ENCODE measurements around the gene MGLL. TPM values are rescaled to one million over a fixed set of nuclear protein-coding genes. Genes with fewer than 3 reads are reported as not detected.

MGLL gene
- total RNA-seq = 100 to 1,000 TPM in 1 of 5 donors, 10 to 100 TPM in 4; 10.5 to 118 (median 55.1) TPM
- polyA plus RNA-seq = 10 to 100 TPM; 17.3 to 50.9 (median 25.0) TPM
- long read RNA-seq, donor 1, full-length matches to known transcripts = 8 of 8 reads
- long read RNA-seq, donor 1, partial matches to known transcripts = 0 of 8 reads
- long read RNA-seq, donor 1, other reads (novel, unspliced or antisense) = 0 of 8 reads
- long read RNA-seq, donor 2, full-length matches to known transcripts = 14 of 14 reads
- long read RNA-seq, donor 2, partial matches to known transcripts = 0 of 14 reads
- long read RNA-seq, donor 2, other reads (novel, unspliced or antisense) = 0 of 14 reads
- long read RNA-seq, donor 3, full-length matches to known transcripts = 8 of 8 reads
- long read RNA-seq, donor 3, partial matches to known transcripts = 0 of 8 reads
- long read RNA-seq, donor 3, other reads (novel, unspliced or antisense) = 0 of 8 reads
- long read RNA-seq, donor 4 = 0 reads
- long read RNA-seq, donor 5, full-length matches to known transcripts = 6 of 6 reads
- long read RNA-seq, donor 5, partial matches to known transcripts = 0 of 6 reads
- long read RNA-seq, donor 5, other reads (novel, unspliced or antisense) = 0 of 6 reads
- long read RNA-seq, donor 6 = 0 reads
- long read RNA-seq, donor 7, full-length matches to known transcripts = 11 of 26 reads
- long read RNA-seq, donor 7, partial matches to known transcripts = 15 of 26 reads
- long read RNA-seq, donor 7, other reads (novel, unspliced or antisense) = 0 of 26 reads
- long read RNA-seq, donor 8, full-length matches to known transcripts = 6 of 15 reads
- long read RNA-seq, donor 8, partial matches to known transcripts = 9 of 15 reads
- long read RNA-seq, donor 8, other reads (novel, unspliced or antisense) = 0 of 15 reads
- long read RNA-seq, donor 9, full-length matches to known transcripts = 9 of 9 reads
- long read RNA-seq, donor 9, partial matches to known transcripts = 0 of 9 reads
- long read RNA-seq, donor 9, other reads (novel, unspliced or antisense) = 0 of 9 reads
- long read RNA-seq, donor 10, full-length matches to known transcripts = 6 of 6 reads
- long read RNA-seq, donor 10, partial matches to known transcripts = 0 of 6 reads
- long read RNA-seq, donor 10, other reads (novel, unspliced or antisense) = 0 of 6 reads

GRCh38 chr3:127822041-127822681 is at the start of gene MGLL:
TSS of gene MGLL (minus strand) at chr3:127822515. CDS start at chr3:127822318, 197 bp downstream.
- intact Hi-C loops (cut with DNase I; ENCODE audit: low total_unique reads) = loop anchor here (10.0 kb wide), 1 partner anchor 127 kb away; no protein-coding TSS in a partner anchor
- peak in 1 of 3 donors; percentile 34 for TF ChIP-seq POLR2AphosphoS5 (IDR thresholded peaks at IDR 0.05)
- no peak for TF ChIP-seq POLR2A (IDR thresholded peaks at IDR 0.05)
- peak; percentile 43 to 74 for DNase-seq
- Histone ChIP-seq H3K4me1 (peaks cover 19 to 60% (median 51%) of the 10 kb centered on the region in 4 donors), H3K27ac (peak within 1 kb of the TSS; percentile 77 to 90 (median 89)), H3K9me3 (no peaks in the 10 kb centered on the region), H3K27me3 (peaks cover 0 to 8% (median 0%) of the 10 kb centered on the region in 3 donors), H3K36me3 (no peaks in the 10 kb centered on the region), H3K4me3 (peak within 1 kb of the TSS; percentile 76 to 86 (median 84))
- WGBS, 5 donors = 0 to 2% (median 1%) methylated on average over 3 to 23 of the region's 23 CpGs

DNA sequence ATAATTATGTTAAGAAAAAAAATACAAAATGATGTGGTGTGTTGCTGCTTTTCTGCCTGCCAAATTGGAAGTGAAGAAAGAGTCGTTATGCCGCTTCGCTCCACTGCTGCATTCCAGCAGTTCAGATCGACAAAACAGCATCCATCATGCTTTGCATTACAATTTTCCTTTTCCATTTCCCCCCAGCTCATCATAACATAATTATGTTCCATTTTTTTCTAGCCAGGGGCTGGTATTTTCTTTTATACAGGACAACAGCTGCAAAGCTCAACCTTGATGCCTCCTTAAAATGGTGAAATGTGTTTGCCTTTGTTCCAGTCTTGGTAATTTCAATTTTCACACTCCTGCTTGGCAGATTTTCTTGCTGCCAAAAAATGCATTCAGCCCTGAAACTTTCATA is 47.8 kb upstream of the MGLL start:
- Histone ChIP-seq H3K27ac (no peak overlapping the region), H3K36me3 (no peaks in the 10 kb centered on the region), H3K4me3 (no peak overlapping the region), H3K9me3 (no peaks in the 10 kb centered on the region), H3K4me1 (no peaks in the 10 kb centered on the region), H3K27me3 (no peaks in the 10 kb centered on the region)
- no peak for DNase-seq
- TF ChIP-seq EP300 (IDR thresholded peaks at IDR 0.05) (no peak), POLR2A (IDR thresholded peaks at IDR 0.05) (no peak), POLR2AphosphoS5 (IDR thresholded peaks at IDR 0.05) (no peak)
- TF ChIP-seq, protein P1, sequence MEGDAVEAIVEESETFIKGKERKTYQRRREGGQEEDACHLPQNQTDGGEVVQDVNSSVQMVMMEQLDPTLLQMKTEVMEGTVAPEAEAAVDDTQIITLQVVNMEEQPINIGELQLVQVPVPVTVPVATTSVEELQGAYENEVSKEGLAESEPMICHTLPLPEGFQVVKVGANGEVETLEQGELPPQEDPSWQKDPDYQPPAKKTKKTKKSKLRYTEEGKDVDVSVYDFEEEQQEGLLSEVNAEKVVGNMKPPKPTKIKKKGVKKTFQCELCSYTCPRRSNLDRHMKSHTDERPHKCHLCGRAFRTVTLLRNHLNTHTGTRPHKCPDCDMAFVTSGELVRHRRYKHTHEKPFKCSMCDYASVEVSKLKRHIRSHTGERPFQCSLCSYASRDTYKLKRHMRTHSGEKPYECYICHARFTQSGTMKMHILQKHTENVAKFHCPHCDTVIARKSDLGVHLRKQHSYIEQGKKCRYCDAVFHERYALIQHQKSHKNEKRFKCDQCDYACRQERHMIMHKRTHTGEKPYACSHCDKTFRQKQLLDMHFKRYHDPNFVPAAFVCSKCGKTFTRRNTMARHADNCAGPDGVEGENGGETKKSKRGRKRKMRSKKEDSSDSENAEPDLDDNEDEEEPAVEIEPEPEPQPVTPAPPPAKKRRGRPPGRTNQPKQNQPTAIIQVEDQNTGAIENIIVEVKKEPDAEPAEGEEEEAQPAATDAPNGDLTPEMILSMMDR (IDR thresholded peaks at IDR 0.05) = no peak
- intact Hi-C loops (cut with DNase I; ENCODE audit: low total_unique reads) = no loop called here
- WGBS, 5 donors = 72 to 85% (median 79%) methylated on average over 4 of the region's 4 CpGs

- no peak for TF ChIP-seq POLR2A (IDR thresholded peaks at IDR 0.05)
- TF ChIP-seq POLR2AphosphoS5 (IDR thresholded peaks at IDR 0.05) = no peak
- TF ChIP-seq EP300 (IDR thresholded peaks at IDR 0.05) = no peak
- TF ChIP-seq, protein P1 (IDR thresholded peaks at IDR 0.05) = no peak
Observed at GRCh38 chr3:127867986-127868385, 45.7 kb upstream of the MGLL start.

GRCh38 chr3:127867412-127867811 is 45.1 kb upstream of the MGLL start:
- Histone ChIP-seq H3K4me3 (no peak overlapping the region), H3K36me3 (no peaks in the 10 kb centered on the region), H3K9me3 (no peaks in the 10 kb centered on the region), H3K27me3 (no peaks in the 10 kb centered on the region), H3K27ac (no peak overlapping the region), H3K4me1 (no peaks in the 10 kb centered on the region)
- WGBS, 5 donors = 86 to 91% (median 89%) methylated on average over 2 of the region's 2 CpGs
- intact Hi-C loops (cut with DNase I; ENCODE audit: low total_unique reads) = no loop called here
- TF ChIP-seq EP300 (IDR thresholded peaks at IDR 0.05) = no peak
- TF ChIP-seq, protein P1 (IDR thresholded peaks at IDR 0.05) = no peak
- no peak for TF ChIP-seq POLR2AphosphoS5 (IDR thresholded peaks at IDR 0.05)
- no peak for TF ChIP-seq POLR2A (IDR thresholded peaks at IDR 0.05)
- DNase-seq = no peak

More at GRCh38 chr3:127867986-127868385, 45.7 kb upstream of the MGLL start:
- no peaks in the 10 kb centered on the region for H3K9me3 ChIP-seq
- no peak for DNase-seq
- no peak overlapping the region for H3K4me3 ChIP-seq
- no peak overlapping the region for H3K27ac ChIP-seq
- intact Hi-C loops (cut with DNase I; ENCODE audit: low total_unique reads) = no loop called here
- no peaks in the 10 kb centered on the region for H3K36me3 ChIP-seq
- H3K4me1 ChIP-seq = no peaks in the 10 kb centered on the region
- H3K27me3 ChIP-seq = no peaks in the 10 kb centered on the region
